HG02885 (cell line): Measurements from ENCODE around the gene ZSWIM1.
"Not testable (repeated sequence)": the region's sequence is repeated elsewhere in the genome, so short reads cannot be mapped to it uniquely, and the experiment has no call there.

ENCODE experiments used
- ATAC-seq: cut with Tn5 transposase; IDR thresholded peaks from one replicate; pipeline ENCODE4 v1.9.1; 2021; ENCODE audit warnings: mild to moderate bottlenecking; ENCODE audit not compliant: unreplicated experiment, poor library complexity

ZSWIM1 gene

GRCh38 chr20:45921337-45922189, 40.5 kb downstream of the ZSWIM1 start:
- no peak for ATAC-seq

GRCh38 chr20:45924391-45925261, 43.6 kb downstream of the ZSWIM1 start:
- ATAC-seq, result no peak

- no peak for ATAC-seq
Measured at GRCh38 chr20:45925821-45926506, 44.9 kb downstream of the ZSWIM1 start.

- ATAC-seq, result no peak
Measured at GRCh38 chr20:45926731-45927070, 45.7 kb downstream of the ZSWIM1 start.

- no peak for ATAC-seq
Measured at GRCh38 chr20:45927071-45927878, 46.2 kb downstream of the ZSWIM1 start.

GRCh38 chr20:45931680-45932079, 50.7 kb downstream of the ZSWIM1 start:
- not testable (repeated sequence) for ATAC-seq

GRCh38 chr20:45933266-45934045, 52.4 kb downstream of the ZSWIM1 start:
- no peak for ATAC-seq

GRCh38 chr20:45934046-45934585, 53.1 kb downstream of the ZSWIM1 start:
- ATAC-seq, result peak; percentile 14
